Fibroblast of skin of right biceps (primary cell): Measurements from ENCODE around the gene MB.

Source experiments
- DNase-seq: peaks from one replicate; pipeline ENCODE4 v3.0.0-alpha.2; 2013

MB gene

DNA sequence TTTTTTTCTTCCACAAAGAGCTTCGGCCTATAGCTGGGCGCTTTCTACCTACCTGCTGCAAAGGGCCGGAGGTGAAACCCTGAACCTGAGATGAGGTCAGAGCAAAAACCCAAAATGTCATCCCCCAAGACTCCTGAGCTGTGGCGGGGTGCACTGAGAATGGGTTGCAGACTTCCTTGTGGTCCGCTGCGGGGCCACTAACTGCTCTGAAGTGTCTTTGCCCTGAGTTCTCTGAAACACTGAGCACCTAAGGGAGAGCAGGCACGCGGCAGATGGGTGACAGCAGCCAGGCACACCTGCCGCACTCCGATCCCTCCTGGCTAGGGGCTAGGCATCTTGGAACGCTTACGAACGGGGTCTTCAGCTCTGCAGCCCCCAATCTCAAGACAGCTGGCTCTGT is 47.2 kb downstream of the MB start:
- DNase-seq = no peak

GRCh38 chr22:35568751-35569739 is 48.1 kb downstream of the MB start:
- peak; percentile 89 for DNase-seq

DNA sequence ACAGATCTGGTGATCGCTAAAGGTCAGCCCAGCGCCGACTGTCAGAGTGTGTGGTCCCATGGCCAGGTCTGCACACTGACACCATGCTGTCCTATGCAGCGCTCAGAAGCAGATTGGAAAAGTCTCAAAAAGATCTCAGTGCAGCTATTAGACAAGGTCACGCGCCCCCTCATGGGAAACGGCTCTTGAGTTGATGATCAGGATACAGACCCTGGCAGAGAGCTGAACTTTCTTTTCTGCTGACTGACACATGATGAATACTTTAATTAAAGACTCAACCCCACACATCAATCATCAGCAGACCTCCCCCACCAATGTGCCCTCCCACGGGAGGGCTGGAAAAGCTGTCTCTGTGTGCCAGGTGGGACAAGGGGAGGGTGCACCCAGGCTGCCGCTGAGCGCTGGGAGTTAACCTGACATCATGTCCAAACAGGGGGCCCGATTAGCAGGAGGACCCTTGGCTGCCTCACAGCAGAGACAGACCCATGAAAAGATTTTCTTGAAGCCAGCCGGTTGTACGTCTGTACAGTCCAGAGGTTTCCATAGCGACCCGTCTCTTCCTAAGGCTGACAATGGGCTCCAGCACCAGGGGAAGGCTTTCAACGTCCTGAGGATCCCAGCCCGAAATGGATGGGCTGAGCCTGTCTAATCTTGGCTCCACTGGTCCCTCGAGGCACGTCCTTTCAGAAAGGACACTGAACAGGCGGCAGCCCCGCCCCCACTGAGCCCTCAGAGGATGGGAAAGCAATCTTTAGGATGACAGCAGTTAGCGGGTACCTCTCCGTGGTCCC is 49.6 kb downstream of the MB start:
- DNase-seq = no peak

- DNase-seq = peak; percentile 84
Measured at GRCh38 chr22:35564975-35565867, 51.9 kb downstream of the MB start.

GRCh38 chr22:35563211-35563610 is 53.9 kb downstream of the MB start:
- DNase-seq = no peak

DNA sequence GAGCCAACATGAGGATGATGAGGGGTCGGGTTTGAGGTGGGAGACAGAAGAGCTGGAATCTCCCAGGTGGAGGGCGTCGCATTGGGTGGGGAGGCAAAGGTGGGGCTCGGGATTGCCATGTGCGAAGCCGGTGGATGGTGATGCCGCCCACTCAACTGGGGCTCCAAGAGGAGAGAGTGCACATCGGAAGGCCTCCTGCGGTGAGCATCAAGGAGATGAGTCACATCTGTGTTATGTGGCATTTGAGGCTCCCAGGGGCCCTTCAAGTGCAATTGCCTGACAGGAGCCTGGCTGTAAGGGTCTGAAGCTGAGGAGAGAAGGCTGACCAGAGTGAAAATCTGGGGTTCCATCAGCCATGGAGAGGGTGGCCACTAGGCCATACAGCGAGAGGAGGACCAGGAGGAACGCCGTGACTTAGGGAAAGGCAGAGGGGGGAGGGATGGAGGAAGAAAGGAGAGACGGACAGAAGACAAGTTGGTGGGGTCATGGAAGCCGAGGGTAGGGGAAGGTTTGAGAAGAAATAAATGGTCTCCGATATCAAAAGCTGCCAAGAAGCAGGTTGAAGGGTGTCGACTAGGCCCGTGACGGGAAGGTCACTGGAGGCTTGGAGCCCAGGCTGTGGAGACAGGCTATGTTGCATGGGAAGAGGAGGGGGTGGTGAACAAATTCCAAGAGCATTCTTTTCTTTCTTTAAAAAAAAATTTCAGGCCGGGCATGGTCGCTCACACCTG is 55.2 kb downstream of the MB start:
- DNase-seq = peak; percentile 88

- no peak for DNase-seq
Measured at GRCh38 chr22:35560824-35561223, 56.3 kb downstream of the MB start.

DNA sequence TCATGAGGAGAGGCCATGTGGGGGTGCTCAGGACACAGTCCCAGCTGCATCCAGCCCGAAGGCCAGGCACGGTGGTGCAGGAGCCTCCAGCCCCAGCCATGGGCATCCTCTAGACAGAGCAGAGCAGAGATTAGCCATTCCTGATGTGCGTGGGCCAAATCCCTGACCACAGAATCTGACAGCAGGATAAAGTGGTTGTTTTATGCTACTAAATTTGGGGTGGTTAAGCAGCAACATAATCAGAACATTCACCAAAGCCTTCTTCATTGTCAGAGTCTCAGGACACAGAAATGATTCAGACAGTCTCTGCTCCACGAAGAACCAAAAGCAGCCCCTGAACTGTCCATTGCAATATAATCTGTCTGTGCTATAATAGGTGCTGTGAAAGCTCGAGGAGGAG is 56.8 kb downstream of the MB start:
- DNase-seq = no peak

DNA sequence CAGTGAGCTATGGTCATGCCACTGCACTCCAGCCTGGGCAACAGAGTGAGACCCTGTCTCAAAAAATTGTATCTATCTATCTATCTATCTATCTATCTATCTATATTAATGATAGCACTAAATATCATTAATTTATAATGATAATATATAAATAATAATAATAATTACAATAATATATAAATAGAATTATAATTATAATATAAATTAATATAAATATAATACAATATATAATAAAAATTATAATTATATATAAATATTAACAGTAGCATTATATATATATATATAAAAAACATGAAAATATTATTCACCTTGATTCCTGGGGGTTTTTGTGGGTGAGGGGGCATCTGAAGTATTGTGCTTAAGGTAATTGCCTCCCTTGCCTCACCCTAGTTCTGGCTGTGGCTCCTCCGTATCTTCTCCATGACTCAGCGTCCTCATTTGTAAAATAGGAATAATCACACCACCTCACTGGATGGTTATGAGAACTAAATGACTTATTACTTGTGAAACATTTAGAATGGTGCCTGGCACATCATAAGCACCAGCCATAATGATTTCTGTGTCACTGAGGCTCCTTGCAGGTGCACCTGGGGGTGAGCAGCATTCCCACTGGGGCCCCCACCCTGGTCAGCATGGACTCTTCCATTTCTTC is 57.6 kb downstream of the MB start:
- DNase-seq = peak; percentile 57

- DNase-seq = no peak
Measured at GRCh38 chr22:35558719-35559118, 58.4 kb downstream of the MB start.

- DNase-seq = no peak
Measured at GRCh38 chr22:35558031-35558430, 59.1 kb downstream of the MB start.
